NCI-H2227 treated with DMSO at 0.1 percent for 48 hours (cell line): ENCODE measurements around the gene MEAK7.

ENCODE experiments used
- DNase-seq: peaks from one replicate; lab custom pipeline; 2025; lab: John Stamatoyannopoulos, UW

Gene MEAK7

DNA sequence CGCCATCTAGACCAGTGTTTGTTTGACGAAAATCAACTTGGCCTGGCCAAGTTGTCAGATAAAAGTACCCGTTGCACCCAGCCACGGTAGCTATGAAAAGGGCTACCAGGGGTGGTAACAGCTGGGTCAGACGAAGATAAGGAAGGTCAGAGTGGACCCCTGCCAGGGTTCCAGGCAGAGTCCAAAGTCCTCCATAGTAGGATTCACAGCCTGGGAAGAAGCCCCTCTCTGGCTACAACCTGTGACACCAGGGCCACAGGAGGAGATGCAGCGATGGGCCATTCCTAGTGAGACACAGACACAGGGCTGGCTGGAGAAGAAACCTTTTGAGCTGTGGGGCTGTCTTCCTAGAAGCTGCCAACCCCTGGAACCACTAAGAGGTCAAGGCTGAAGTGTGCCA is 39.3 kb downstream of the MEAK7 start:
- no peak for DNase-seq

DNA sequence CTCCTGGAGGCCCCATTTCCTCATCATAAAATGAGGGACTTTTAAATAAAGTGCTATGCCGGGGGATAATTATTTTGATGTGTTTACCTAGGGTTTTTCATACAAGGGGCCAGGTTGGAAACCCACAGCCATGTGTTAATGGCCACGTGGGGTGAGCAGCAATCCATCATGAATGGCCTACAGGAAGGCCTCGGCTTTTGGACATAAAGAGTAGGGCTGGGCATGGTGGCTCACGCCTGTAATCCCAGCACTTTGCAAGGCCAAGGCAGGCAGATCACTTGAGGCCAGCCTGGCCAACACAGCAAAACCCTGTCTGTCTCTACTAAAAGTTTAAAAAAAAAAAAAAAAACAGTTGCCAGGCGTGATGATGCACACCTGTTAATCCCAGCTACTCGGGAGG is 40.3 kb downstream of the MEAK7 start:
- DNase-seq: no peak

GRCh38 chr16:84463221-84463620 is 41.2 kb downstream of the MEAK7 start:
- DNase-seq: no peak

- DNase-seq: no peak
Observed at GRCh38 chr16:84462296-84463210, 41.9 kb downstream of the MEAK7 start.

DNA sequence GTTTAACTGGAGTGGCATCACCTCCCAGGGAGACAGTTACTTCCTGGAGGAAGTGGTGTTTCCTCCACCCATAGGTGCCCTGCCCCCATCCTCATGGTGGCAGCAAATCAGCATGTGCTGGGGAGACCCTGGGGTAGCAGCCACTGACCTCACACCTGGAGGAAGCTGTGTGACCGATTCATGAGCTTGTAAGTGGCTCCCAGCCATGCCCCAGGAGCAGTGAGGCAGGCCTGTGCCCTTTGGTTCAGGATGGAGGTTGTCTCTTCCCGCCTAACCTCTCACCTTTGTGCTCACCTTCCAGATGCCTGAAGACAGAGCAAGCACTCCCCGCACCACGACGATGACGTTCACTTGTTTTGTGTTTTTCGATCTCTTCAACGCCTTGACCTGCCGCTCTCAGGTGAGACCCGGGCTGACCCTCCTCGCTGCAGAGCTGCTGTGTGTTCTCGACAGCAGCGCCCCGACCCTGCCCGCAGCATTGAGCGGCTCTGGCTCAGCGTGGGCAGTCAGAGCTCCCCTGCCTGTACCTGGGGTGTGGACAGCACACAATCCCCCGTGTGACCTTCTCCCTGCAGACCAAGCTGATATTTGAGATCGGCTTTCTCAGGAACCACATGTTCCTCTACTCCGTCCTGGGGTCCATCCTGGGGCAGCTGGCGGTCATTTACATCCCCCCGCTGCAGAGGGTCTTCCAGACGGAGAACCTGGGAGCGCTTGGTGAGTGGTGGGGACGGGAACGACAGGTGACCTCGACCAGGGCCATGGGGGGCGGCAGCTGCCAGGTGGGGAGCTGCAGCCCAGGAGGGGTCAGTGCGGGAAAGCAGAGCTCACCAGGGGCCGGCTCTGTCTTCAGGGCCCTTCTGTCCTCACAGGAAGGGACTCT is 42.8 kb downstream of the MEAK7 start:
- DNase-seq: no peak

DNA sequence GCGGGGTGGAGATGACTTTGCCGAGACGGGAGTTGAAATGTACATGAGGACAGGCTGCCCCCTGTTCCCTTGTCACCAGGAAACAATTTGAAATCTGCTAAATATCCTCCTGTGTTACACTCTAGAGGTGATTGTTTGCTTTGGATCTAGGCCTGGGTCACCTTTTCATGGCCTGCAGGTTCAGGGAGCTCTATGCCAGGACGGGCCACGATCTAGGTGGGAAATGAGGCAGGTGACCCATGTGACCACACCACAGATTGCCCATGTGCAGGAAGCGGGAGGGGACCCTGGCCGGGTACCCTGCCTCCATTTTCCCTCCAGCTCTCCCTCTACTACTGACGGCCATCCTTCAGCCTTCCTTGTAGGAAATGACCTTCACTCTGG is 43.4 kb downstream of the MEAK7 start:
- no peak for DNase-seq

DNA sequence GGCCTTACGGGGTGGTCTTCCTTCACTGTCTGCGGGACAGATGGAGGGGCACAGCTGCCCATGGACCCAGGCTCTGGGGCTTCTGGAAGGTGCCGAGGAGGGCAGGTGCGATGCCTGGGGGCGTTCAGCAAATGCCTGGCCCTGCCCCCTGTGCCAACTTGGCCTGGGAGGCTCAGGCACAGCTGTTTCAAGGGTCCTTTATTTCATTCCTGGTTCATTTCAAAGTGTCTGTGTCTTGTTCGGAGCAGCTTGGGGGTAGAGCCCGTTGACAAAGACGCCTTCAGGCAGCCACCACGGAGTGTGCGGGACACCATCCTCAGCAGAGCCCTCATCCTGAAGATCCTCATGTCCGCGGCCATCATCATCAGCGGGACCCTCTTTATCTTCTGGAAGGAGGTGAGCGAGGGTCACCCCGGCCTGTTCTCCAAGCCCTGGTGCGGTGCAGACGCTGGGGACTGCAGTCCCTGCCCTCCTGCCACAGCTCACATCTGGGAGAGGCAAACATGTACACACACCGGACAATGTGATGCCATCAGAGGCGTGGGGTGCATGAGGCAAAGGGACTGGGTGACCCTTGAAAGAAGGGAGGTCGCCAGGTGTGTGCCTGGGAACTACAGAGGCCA is 43.9 kb downstream of the MEAK7 start:
- DNase-seq: no peak

GRCh38 chr16:84459941-84460405 is 44.5 kb downstream of the MEAK7 start:
- no peak for DNase-seq

DNA sequence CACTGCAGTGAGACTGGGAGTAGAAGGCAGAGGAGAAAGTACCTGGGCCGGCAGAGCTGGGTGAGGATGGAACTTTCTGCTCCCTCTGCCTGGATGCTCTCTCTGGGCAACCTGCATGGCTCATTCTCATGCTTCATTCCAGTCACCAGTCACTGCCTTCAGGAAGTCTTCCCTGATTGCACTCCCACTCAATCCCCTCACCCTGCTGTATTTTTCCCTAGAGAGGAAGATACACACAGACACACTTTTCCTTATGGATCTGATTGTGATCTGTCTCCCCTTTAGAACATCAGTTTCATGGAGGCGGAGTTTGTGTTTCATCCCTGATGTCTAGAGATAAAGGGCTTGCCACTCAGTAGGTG is 44.9 kb downstream of the MEAK7 start:
- DNase-seq: no peak

- DNase-seq: no peak
Observed at GRCh38 chr16:84458606-84459532, 45.6 kb downstream of the MEAK7 start.

DNA sequence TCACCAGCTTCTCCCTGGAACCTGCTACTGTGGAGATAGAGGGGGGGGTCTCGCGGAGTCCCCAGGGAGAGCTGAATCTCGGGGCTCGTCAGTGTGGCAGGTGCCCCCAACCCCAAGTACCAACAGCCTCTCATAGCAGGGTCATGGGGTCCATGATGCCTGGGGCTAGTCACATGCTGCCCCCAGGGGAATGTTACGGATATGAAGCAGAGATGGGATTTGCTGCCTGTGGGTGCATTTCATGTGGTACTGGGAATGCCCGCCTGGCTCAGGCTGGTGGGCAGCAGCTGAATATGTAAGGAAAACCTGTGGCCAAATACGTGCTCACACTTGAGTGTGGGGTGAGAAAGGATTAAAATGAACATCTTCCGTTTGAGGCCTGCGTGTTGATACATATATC is 49.4 kb downstream of the MEAK7 start:
- no peak for DNase-seq
